ENCODE measurements around the gene ACVRL1. TPM values are rescaled to one million over a fixed set of nuclear protein-coding genes. Genes with fewer than 3 reads are reported as not detected.

ACVRL1 gene
- total and polyA plus RNA-seq, 9 of the 15 experiments (the other 6 are each of a cell fraction or from before 2014, with no cell fraction given): 0.07 to 1.4 (median 0.30) TPM

DNA sequence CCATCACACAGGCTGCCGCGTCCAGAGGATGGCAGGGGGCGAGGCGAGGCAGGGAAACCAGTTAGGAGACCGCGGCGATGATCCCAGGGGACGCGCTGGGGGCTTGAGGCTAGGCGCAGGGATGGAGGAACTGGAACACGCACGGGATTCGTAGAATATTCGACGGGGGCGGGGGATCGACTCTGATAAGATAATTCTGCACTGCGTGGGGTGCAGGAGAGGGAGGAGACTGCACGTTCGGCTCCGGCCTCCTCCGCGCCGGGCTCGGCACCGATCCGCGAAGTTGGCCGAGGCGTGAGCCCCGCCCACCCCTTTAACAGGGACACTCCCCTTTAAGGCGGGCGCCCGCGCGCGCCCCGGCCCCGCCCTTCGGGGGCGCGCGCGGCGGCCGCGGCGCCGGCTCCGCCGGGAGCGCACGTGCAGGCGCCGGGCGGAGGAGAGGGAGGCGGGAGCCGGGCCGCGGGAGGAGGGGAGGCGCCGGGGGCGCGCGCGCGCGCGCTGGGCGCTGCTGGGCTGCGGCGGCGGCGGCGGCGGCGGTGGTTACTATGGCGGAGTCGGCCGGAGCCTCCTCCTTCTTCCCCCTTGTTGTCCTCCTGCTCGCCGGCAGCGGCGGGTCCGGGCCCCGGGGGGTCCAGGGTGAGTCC, 44.0 kb downstream of the ACVRL1 start, which contains the start of gene ACVR1B (continued):
- TF ChIP-seq, protein P1, sequence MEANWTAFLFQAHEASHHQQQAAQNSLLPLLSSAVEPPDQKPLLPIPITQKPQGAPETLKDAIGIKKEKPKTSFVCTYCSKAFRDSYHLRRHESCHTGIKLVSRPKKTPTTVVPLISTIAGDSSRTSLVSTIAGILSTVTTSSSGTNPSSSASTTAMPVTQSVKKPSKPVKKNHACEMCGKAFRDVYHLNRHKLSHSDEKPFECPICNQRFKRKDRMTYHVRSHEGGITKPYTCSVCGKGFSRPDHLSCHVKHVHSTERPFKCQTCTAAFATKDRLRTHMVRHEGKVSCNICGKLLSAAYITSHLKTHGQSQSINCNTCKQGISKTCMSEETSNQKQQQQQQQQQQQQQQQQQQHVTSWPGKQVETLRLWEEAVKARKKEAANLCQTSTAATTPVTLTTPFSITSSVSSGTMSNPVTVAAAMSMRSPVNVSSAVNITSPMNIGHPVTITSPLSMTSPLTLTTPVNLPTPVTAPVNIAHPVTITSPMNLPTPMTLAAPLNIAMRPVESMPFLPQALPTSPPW (CRISPR knock-in tag; IDR thresholded peaks at IDR 0.05): peak; percentile 95
- TF ChIP-seq, protein P2, sequence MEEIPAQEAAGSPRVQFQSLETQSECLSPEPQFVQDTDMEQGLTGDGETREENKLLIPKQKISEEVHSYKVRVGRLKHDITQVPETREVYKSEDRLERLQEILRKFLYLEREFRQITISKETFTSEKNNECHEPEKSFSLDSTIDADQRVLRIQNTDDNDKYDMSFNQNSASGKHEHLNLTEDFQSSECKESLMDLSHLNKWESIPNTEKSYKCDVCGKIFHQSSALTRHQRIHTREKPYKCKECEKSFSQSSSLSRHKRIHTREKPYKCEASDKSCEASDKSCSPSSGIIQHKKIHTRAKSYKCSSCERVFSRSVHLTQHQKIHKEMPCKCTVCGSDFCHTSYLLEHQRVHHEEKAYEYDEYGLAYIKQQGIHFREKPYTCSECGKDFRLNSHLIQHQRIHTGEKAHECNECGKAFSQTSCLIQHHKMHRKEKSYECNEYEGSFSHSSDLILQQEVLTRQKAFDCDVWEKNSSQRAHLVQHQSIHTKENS (CRISPR knock-in tag; IDR thresholded peaks at IDR 0.05): no peak
- TF ChIP-seq FUS (optimal IDR thresholded peaks at IDR 0.05; ENCODE audit: low read depth, low read length): no peak
- TF ChIP-seq, protein P3, sequence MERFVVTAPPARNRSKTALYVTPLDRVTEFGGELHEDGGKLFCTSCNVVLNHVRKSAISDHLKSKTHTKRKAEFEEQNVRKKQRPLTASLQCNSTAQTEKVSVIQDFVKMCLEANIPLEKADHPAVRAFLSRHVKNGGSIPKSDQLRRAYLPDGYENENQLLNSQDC (CRISPR knock-in tag; IDR thresholded peaks at IDR 0.05): no peak
- TF ChIP-seq EGR1 (conservative IDR thresholded peaks at IDR 0.05): peak; percentile 87
- no peak for TF ChIP-seq KDM4B (IDR thresholded peaks at IDR 0.05; ENCODE audit: borderline replicate concordance in 2 of 2, low read depth in 1 of 2)
- TF ChIP-seq SMARCA4 (IDR thresholded peaks at IDR 0.05): peak; percentile 28; the same call in 1 of the 2 replicates
- no peak for TF ChIP-seq KLF10 (CRISPR knock-in tag; IDR thresholded peaks at IDR 0.05)
- TF ChIP-seq, protein P4, sequence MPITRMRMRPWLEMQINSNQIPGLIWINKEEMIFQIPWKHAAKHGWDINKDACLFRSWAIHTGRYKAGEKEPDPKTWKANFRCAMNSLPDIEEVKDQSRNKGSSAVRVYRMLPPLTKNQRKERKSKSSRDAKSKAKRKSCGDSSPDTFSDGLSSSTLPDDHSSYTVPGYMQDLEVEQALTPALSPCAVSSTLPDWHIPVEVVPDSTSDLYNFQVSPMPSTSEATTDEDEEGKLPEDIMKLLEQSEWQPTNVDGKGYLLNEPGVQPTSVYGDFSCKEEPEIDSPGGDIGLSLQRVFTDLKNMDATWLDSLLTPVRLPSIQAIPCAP (CRISPR knock-in tag; IDR thresholded peaks at IDR 0.05; ENCODE audit: borderline replicate concordance): no peak
- TF ChIP-seq, protein P5, sequence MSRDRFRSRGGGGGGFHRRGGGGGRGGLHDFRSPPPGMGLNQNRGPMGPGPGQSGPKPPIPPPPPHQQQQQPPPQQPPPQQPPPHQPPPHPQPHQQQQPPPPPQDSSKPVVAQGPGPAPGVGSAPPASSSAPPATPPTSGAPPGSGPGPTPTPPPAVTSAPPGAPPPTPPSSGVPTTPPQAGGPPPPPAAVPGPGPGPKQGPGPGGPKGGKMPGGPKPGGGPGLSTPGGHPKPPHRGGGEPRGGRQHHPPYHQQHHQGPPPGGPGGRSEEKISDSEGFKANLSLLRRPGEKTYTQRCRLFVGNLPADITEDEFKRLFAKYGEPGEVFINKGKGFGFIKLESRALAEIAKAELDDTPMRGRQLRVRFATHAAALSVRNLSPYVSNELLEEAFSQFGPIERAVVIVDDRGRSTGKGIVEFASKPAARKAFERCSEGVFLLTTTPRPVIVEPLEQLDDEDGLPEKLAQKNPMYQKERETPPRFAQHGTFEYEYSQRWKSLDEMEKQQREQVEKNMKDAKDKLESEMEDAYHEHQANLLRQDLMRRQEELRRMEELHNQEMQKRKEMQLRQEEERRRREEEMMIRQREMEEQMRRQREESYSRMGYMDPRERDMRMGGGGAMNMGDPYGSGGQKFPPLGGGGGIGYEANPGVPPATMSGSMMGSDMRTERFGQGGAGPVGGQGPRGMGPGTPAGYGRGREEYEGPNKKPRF (IDR thresholded peaks at IDR 0.05; ENCODE audit: low read depth, low read length): no peak
- peak; percentile 32 for TF ChIP-seq HNRNPLL (IDR thresholded peaks at IDR 0.05; ENCODE audit: low read depth, low read length, poor library complexity, severe bottlenecking)
- TF ChIP-seq IRF2 (CRISPR knock-in tag; IDR thresholded peaks at IDR 0.05): no peak
- no peak for TF ChIP-seq ESRRA (IDR thresholded peaks at IDR 0.05; ENCODE audit: borderline replicate concordance, low read depth)
- no peak for TF ChIP-seq ZFPM2 (CRISPR knock-in tag; IDR thresholded peaks at IDR 0.05)
- TF ChIP-seq CTBP1 (IDR thresholded peaks at IDR 0.05; ENCODE audit: borderline replicate concordance): peak; percentile 66; the same call in 1 of the 2 replicates
- TF ChIP-seq, protein P6, sequence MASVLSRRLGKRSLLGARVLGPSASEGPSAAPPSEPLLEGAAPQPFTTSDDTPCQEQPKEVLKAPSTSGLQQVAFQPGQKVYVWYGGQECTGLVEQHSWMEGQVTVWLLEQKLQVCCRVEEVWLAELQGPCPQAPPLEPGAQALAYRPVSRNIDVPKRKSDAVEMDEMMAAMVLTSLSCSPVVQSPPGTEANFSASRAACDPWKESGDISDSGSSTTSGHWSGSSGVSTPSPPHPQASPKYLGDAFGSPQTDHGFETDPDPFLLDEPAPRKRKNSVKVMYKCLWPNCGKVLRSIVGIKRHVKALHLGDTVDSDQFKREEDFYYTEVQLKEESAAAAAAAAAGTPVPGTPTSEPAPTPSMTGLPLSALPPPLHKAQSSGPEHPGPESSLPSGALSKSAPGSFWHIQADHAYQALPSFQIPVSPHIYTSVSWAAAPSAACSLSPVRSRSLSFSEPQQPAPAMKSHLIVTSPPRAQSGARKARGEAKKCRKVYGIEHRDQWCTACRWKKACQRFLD (CRISPR knock-in tag; IDR thresholded peaks at IDR 0.05): peak; percentile 90; the same call in 1 of the 2 replicates
- peak; percentile 91 for TF ChIP-seq CCNT2 (IDR thresholded peaks at IDR 0.05; ENCODE audit: borderline replicate concordance, extremely low read depth, insufficient read length, low read depth, low read length)
- TF ChIP-seq NRF1 (conservative IDR thresholded peaks at IDR 0.05 in 1 of 2, IDR thresholded peaks at IDR 0.05 in 1 of 2): peak; percentile 60 to 68
- no peak for TF ChIP-seq TCF7 (IDR thresholded peaks at IDR 0.05; ENCODE audit: borderline replicate concordance)
- 0 out of 2 replicates have a peak, but pooled peaks have one; percentile 26 for TF ChIP-seq KDM2B (CRISPR knock-in tag; IDR thresholded peaks at IDR 0.05)
